Body of pancreas (tissue), 4 donors: ENCODE measurements around the gene VGLL4. TPM values are rescaled to one million over a fixed set of nuclear protein-coding genes. Genes with fewer than 3 reads are reported as not detected.
A peak's percentile ranks its signal among the peaks of the same experiment; 100 is the strongest.

Experiments used
- ATAC-seq: fragments of 150-250 bp; one replicate; pipeline ENCODE4 v1.9.1; 2016
- DNase-seq, 4 donors: peaks; one replicate each; pipeline ENCODE4 v3.0.0-alpha.2; 2019
- H3K27ac ChIP-seq, 4 donors: fragments of 200-600 bp; sonication (generic); 1 replicate in 3 of 4; 2 replicates in 1 of 4; pipeline versions ENCODE4 v1.5.1 to v1.6.1; 2016 to 2019; ENCODE audit warnings: mild to moderate bottlenecking in 1 of 4, mixed read lengths in 1 of 4, moderate library complexity in 1 of 4
- H3K27me3 ChIP-seq, 2 donors: fragments of 200-600 bp; sonication (generic); one replicate each; pipeline ENCODE4 v1.6.0; 2016; ENCODE audit warnings: mild to moderate bottlenecking in 1 of 2
- H3K36me3 ChIP-seq, 2 donors: fragments of 200-600 bp; sonication (generic); replicated peaks in 1 of 2; 2 replicates each; pipeline ENCODE4 v1.5.1; 2016; ENCODE audit warnings: low read depth in 2 of 2; ENCODE audit not compliant: insufficient read depth in 1 of 2
- H3K4me1 ChIP-seq: fragments of 200-600 bp; sonication (generic); one replicate; pipeline ENCODE4 v1.6.0; 2016
- H3K4me3 ChIP-seq, 2 donors: fragments of 200-600 bp; sonication (generic); 1 replicate in 1 of 2; 2 replicates in 1 of 2; pipeline ENCODE4 v1.5.1; 2016 to 2019
- H3K9me3 ChIP-seq, 3 donors: fragments of 200-600 bp; sonication (generic); 1 replicate in 2 of 3; 2 replicates in 1 of 3; pipeline ENCODE4 v1.5.1; 2016
- POLR2A ChIP-seq, 3 donors: fragments of 450-650 bp; IDR thresholded peaks; one replicate each; pipeline ENCODE4 v1.6.1; 2016; ENCODE audit warnings: antibody characterized with exemption in 3 of 3, mild to moderate bottlenecking in 2 of 3
- WGBS, 2 donors: methylation state at CpG; one replicate each; pipeline ENCODE4 v1.1.5; 2017; 5-methylcytosine and 5-hydroxymethylcytosine counted together
- intact Hi-C: fragments of 100-400 bp; cut with DNase I; formaldehyde crosslinking; loops from one replicate; pipeline ENCODE4 v1.15.1; 2023
- total RNA-seq, 2 donors: library from RNA; depleted of rRNA; stranded (reverse); fragments of >200 nt; gene quantifications; one replicate each; pipeline ENCODE4 v1.1.0, GENCODE V29; 2016
- TF ChIP-seq, protein P1 (sequence below), 7 experiments: fragments of 450-650 bp in 4 of 7; fragments of 200-600 bp in 3 of 7; sonication (generic) in 3 of 7; IDR thresholded peaks; one replicate each; pipeline ENCODE4 v1.5.1; 2016 to 2019; ENCODE audit warnings: antibody characterized with exemption in 7 of 7

The VGLL4 gene
- total RNA-seq, 2 donors from 2014 or later = 66.4 to 91.0 TPM

DNA sequence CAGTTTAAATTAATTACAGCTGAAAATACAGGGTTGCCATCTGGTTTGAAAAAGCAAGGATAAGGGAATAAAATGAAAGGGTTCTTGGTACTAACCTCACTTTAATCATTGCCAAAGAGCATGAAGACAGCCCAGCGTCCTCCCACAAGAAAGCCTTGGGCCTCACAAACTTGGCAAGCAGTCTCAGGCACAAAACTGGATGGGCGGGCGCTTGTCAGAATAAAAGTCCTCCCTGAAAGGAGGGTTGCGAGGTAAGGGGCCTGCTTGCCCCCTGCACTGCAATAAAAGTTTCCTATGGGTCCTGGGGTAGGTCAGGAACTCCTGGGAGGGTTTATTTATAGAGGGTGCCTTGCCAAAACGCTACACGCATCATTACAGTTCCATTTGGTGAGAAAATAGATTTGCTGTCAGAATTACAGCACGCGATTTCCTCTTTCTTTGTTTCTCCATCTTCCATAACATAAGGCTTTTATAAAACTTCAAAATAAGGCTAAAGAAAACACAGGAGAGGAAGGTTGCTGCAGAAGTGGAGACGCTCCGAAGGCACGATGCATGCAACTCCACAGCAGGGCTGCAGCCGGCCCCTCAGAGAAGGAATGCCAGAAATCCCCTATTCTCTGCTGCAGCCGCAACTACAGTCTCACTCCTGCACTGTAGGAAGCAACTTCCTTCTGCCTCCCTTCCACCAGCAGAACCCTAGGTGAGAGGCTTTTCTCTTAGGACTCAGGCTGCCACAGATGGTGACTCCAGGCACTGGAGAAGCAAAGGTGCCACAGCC lies 61.3 kb downstream of the VGLL4 start:
- intact Hi-C loops = no loop called here
- H3K36me3 ChIP-seq = peaks cover 0 to 2% of the 10 kb centered on the region in 2 donors
- no peak for TF ChIP-seq POLR2A (IDR thresholded peaks at IDR 0.05)
- TF ChIP-seq, protein P1, sequence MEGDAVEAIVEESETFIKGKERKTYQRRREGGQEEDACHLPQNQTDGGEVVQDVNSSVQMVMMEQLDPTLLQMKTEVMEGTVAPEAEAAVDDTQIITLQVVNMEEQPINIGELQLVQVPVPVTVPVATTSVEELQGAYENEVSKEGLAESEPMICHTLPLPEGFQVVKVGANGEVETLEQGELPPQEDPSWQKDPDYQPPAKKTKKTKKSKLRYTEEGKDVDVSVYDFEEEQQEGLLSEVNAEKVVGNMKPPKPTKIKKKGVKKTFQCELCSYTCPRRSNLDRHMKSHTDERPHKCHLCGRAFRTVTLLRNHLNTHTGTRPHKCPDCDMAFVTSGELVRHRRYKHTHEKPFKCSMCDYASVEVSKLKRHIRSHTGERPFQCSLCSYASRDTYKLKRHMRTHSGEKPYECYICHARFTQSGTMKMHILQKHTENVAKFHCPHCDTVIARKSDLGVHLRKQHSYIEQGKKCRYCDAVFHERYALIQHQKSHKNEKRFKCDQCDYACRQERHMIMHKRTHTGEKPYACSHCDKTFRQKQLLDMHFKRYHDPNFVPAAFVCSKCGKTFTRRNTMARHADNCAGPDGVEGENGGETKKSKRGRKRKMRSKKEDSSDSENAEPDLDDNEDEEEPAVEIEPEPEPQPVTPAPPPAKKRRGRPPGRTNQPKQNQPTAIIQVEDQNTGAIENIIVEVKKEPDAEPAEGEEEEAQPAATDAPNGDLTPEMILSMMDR (IDR thresholded peaks at IDR 0.05) = no peak
- H3K4me1 ChIP-seq = peaks cover 26% of the 10 kb centered on the region
- H3K27me3 ChIP-seq = no peaks in the 10 kb centered on the region
- no peaks in the 10 kb centered on the region for H3K9me3 ChIP-seq
- H3K4me3 ChIP-seq = no peak overlapping the region
- 7% methylated on average over 13 of the region's 13 CpGs for WGBS, 2 donors
- H3K27ac ChIP-seq = peak overlapping the region; percentile 2 to 75 (median 68)
- DNase-seq (peak; percentile 62 to 79 (median 72)), ATAC-seq (peak; percentile 79)

DNA sequence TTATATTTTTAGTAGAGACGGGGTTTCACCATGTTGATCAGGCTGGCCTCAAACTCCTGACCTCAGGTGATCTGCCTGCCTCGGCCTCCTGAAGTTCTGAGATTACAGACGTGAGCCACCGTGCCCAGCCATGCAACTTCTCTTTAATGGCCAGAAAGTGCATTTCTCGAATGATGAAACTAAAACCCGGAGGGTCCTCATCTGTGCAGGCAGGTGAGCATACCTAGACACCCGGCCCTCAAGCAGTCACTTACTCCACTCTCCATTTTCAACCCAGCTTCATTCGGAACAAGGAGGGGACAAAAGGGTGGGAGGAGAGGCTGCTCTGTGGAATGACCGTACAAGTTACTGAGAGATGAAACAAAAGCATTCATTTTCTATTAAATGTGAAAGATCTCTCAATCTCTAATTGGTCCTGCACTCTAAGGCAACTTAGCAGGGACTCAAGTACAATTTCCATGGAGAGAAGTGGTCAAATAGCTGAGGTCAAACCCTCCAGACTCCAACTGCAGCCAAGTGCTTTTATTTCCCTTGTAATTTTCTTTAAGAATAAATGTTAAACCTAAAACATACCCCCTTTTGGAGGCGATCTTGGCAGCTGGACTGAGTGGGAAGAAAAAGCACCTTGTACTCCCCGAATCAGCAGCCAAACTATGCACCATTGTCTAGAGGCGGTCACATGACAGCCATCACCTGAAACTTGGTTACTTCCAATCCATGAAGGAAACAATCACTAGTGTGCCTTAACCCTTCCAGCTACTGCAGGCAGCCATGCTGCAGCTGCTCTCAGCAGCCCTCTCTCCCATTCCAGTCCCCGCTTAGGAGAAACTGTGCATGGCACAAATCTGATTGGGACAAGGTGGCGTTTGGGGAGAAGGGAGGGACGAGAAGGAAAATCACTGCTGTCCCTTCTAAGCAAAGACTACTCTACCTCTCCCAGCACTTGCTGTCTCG lies 62.2 kb downstream of the VGLL4 start:
- no peaks in the 10 kb centered on the region for H3K9me3 ChIP-seq
- H3K4me1 ChIP-seq = peaks cover 26% of the 10 kb centered on the region
- H3K4me3 ChIP-seq = no peak overlapping the region
- intact Hi-C loops = no loop called here
- WGBS, 2 donors = 36 to 49% methylated on average over 16 of the region's 16 CpGs
- DNase-seq (peak in 1 of 4 donors; percentile 8), ATAC-seq (peak; percentile 57)
- H3K36me3 ChIP-seq = peaks cover 0 to 2% of the 10 kb centered on the region in 2 donors
- TF ChIP-seq, protein P1 (IDR thresholded peaks at IDR 0.05) = no peak
- no peak for TF ChIP-seq POLR2A (IDR thresholded peaks at IDR 0.05)
- H3K27ac ChIP-seq = peak overlapping the region; percentile 2 to 75 (median 68)
- no peaks in the 10 kb centered on the region for H3K27me3 ChIP-seq

DNA sequence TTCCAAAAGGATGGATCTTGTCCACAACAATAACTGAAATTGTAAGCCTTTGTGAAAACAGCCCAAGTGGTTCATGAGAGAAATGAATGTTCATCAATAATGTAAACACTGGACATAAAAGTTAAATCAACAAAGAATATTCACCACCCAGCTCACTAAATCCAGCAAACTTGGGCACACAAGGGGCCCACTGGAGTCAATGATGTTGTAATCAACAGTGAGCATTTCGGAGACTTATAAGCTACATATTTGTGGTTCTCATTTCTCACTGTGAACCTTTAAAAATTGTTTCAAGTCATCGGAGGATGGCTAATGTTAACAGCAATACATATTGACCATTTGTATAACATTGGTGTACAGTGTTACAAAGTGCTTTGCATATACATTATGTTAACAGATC lies 63.1 kb downstream of the VGLL4 start:
- no peak overlapping the region for H3K4me3 ChIP-seq
- no peak for DNase-seq
- H3K9me3 ChIP-seq = no peaks in the 10 kb centered on the region
- no peak for ATAC-seq
- peaks cover 26% of the 10 kb centered on the region for H3K4me1 ChIP-seq
- 79 to 96% methylated on average over 2 of the region's 2 CpGs for WGBS, 2 donors
- H3K27me3 ChIP-seq = no peaks in the 10 kb centered on the region
- H3K27ac ChIP-seq = peak overlapping the region in 1 of 4 donors; percentile 75
- TF ChIP-seq, protein P1 (IDR thresholded peaks at IDR 0.05) = no peak
- no peak for TF ChIP-seq POLR2A (IDR thresholded peaks at IDR 0.05)
- intact Hi-C loops = no loop called here
- H3K36me3 ChIP-seq = no peaks in the 10 kb centered on the region

DNA sequence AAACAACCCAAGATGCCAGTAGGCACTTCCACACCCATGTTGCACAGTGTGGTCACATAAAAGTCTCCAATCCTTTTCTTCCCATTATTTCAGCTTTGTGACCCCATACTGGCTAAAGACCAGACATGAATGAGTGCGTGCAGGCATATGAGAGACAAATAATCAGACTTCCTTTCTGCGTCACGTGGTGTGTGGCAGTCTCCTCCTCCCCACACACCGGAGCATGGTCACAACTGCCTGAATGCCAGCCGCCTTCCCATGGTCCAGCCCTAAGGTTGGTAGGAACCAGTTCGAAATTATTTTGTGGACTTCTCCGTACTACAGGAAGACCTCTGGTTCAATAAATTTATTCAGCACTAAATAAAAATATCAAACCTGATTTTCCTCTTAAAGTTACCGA lies 65.5 kb downstream of the VGLL4 start:
- intact Hi-C loops = no loop called here

More for the DNA sequence above, 65.5 kb downstream of the VGLL4 start:
- H3K27ac ChIP-seq = no peak overlapping the region
- no peak for DNase-seq
- no peak overlapping the region for H3K4me3 ChIP-seq
- H3K27me3 ChIP-seq = no peaks in the 10 kb centered on the region
- 80 to 83% methylated on average over 8 of the region's 8 CpGs for WGBS, 2 donors
- H3K4me1 ChIP-seq = peaks cover 22% of the 10 kb centered on the region
- H3K36me3 ChIP-seq = no peaks in the 10 kb centered on the region
- H3K9me3 ChIP-seq = no peaks in the 10 kb centered on the region
- TF ChIP-seq, protein P1 (IDR thresholded peaks at IDR 0.05) = no peak
- TF ChIP-seq POLR2A (IDR thresholded peaks at IDR 0.05) = no peak
- ATAC-seq = no peak
